GM12873 (cell line): ENCODE results near the gene HEBP1.

ENCODE experiments used
- CTCF ChIP-seq: IDR thresholded peaks from 2 replicates; pipeline ENCODE4 v1.5.1; 2012; ENCODE audit warnings: low read depth, mild to moderate bottlenecking, moderate library complexity, low read length, control low read depth; ENCODE audit not compliant: insufficient read depth; ENCODE audit errors: missing control alignments

Gene HEBP1

DNA sequence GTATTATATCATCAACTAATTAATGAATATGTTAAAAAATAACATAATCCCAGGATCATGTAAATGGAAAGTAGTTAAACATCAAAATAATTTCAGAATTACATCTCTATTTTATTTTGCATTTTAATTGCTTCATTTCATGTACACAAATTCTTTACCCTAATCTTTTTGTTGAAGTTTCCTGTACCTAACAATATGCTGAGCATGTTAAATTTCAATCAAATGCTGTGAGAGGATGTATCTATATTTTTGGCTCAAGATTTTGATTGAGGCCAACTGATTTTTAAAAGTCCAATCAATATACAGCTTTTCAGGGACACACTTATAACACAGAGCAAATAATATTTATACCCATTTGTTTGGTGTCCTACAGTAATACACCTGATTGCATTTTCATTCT, 54.5 kb downstream of the HEBP1 start:
- TF ChIP-seq CTCF, result no peak

- TF ChIP-seq CTCF, result no peak
Measured at GRCh38 chr12:12943586-12944260, 56.3 kb downstream of the HEBP1 start.

GRCh38 chr12:12941450-12942350, 58.4 kb downstream of the HEBP1 start:
- TF ChIP-seq CTCF, result no peak

DNA sequence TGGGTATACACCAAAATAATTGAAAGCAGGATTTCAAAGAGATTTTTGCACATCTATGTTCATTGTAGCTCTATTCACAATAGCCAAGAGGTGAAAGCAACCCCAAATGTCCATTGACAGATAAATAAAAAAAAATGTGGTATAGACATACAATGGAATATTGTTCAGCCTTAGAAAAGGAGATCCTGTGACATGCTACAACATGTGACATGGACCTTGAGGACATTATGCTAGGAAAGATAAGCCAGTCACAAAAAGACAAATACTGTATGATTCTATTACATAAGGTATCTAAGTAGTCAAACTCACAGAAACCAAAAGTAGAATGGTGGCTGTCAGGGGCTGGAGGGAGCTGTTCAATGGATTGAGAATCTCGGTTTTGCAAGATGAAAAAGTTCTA, 60.2 kb downstream of the HEBP1 start:
- no peak for TF ChIP-seq CTCF

DNA sequence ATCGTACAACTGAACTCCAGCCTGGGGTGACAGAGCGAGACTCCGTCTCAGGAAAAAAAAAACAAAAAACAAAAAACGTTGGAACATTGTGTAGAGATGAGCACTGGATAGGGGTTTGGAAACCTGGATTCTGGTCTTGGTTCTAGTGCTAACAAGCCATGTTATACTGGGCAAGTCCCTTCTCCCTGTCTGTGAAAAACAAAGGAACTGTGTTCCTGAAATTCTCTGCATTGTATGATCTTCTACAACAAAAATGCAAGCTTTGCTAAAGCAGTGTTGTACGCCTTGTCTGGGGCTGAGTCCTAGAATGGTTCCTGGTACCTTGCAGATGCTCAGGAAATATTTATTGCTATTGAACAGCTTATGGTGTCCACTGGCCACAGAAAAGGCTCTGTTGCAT, 61.5 kb downstream of the HEBP1 start:
- TF ChIP-seq CTCF, result no peak

GRCh38 chr12:12936983-12937491, 63.0 kb downstream of the HEBP1 start:
- no peak for TF ChIP-seq CTCF

- TF ChIP-seq CTCF, result no peak
Measured at GRCh38 chr12:12934556-12934955, 65.5 kb downstream of the HEBP1 start.
